ENCODE results near the gene OPRM1.

Gene OPRM1

GRCh38 chr6:154039231-154039842 is at the start of gene OPRM1:
OPRM1 (plus strand) TSS chr6:154039240; CDS start chr6:154039545, 305 bp downstream.
- no peak for TF ChIP-seq ZNF274 (IDR thresholded peaks at IDR 0.05; ENCODE audit: low read depth, low read length)
- no peak within 1 kb of the TSS for H3K4me3 ChIP-seq (ENCODE audit: low read length)

GRCh38 chr6:153989989-153990388 is 49.1 kb upstream of the OPRM1 start:
- TF ChIP-seq ZNF274 (IDR thresholded peaks at IDR 0.05; ENCODE audit: low read depth, low read length): no peak
- no peak overlapping the region for H3K4me3 ChIP-seq (ENCODE audit: low read length)

DNA sequence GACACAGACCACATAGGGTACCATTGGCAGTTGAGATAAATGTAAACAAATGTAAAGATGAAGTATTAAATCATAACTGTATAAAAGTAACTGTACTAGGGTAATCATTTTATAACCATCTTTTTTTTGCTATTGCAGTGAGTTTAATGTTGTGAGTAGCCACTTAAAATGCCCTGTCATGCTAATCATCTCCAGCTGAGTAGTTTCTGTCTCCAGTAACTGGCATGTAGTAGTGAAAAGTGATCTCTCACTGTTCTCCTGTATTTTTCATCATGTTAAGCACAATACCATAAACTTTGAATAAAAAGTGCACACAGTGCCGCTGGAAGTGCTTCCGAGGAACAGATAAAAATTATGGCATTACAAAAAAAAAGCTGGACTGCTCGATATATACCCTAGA is 45.0 kb upstream of the OPRM1 start:
- TF ChIP-seq ZNF274 (IDR thresholded peaks at IDR 0.05; ENCODE audit: low read depth, low read length): no peak
- no peak overlapping the region for H3K4me3 ChIP-seq (ENCODE audit: low read length)

- no peak overlapping the region for H3K4me3 ChIP-seq (ENCODE audit: low read length)
- TF ChIP-seq ZNF274 (IDR thresholded peaks at IDR 0.05; ENCODE audit: low read depth, low read length): no peak
Observed at GRCh38 chr6:153994811-153995210, 44.2 kb upstream of the OPRM1 start.

- H3K4me3 ChIP-seq (ENCODE audit: low read length): no peak overlapping the region
Observed at GRCh38 chr6:153997221-153997620, 41.8 kb upstream of the OPRM1 start.

GRCh38 chr6:154001494-154002285 is 37.4 kb upstream of the OPRM1 start:
- TF ChIP-seq ZNF274 (IDR thresholded peaks at IDR 0.05; ENCODE audit: low read depth, low read length): no peak
- no peak overlapping the region for H3K4me3 ChIP-seq (ENCODE audit: low read length)

More at GRCh38 chr6:153997221-153997620, 41.8 kb upstream of the OPRM1 start:
- TF ChIP-seq ZNF274 (IDR thresholded peaks at IDR 0.05; ENCODE audit: low read depth, low read length): no peak

GRCh38 chr6:154002894-154003293 is 36.1 kb upstream of the OPRM1 start:
- no peak overlapping the region for H3K4me3 ChIP-seq (ENCODE audit: low read length)
- no peak for TF ChIP-seq ZNF274 (IDR thresholded peaks at IDR 0.05; ENCODE audit: low read depth, low read length)

- no peak for TF ChIP-seq ZNF274 (IDR thresholded peaks at IDR 0.05; ENCODE audit: low read depth, low read length)
- no peak overlapping the region for H3K4me3 ChIP-seq (ENCODE audit: low read length)
Observed at GRCh38 chr6:154010371-154010770, 28.7 kb upstream of the OPRM1 start.

DNA sequence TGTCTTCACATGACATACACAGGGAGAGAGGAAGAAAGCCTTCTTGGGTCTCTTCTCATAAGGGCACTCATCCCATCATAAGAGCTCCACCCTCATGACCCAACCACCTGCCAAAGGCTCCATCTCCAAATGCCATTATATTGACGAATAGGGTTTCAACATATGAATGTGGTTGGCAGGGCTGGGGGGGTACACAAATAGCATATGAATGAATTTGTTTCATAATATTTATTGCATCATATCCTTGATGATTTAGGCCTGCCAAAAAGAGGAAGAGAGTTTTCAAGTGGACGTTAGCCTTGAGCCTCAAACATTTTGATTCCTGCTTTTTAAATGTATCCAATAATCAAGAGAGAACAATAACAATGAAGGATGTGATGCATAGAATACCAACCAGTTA is 26.2 kb upstream of the OPRM1 start:
- no peak for TF ChIP-seq ZNF274 (IDR thresholded peaks at IDR 0.05; ENCODE audit: low read depth, low read length)
- H3K4me3 ChIP-seq (ENCODE audit: low read length): no peak overlapping the region

DNA sequence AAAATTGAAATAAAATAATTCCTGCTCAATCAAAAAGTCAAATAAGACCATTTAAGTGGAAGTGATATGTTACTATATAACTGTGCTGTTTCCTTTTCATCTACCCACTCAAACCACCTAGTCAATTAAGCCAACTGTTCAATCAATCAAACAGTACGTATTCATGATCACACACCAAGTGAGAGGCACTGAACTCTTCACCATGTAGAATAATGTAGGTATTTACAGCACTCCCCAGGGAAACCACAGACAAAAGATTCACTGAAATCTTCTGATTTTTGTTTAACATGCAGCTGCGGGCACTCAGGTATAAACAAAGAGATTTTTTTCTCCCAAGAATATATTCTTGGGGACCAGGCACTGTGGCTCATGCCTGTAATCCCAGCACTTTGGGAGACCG is 21.3 kb upstream of the OPRM1 start:
- no peak for TF ChIP-seq ZNF274 (IDR thresholded peaks at IDR 0.05; ENCODE audit: low read depth, low read length)

GRCh38 chr6:154030646-154031045 is 8.4 kb upstream of the OPRM1 start:
- no peak for TF ChIP-seq ZNF274 (IDR thresholded peaks at IDR 0.05; ENCODE audit: low read depth, low read length)

More for the DNA sequence above, 21.3 kb upstream of the OPRM1 start:
- H3K4me3 ChIP-seq (ENCODE audit: low read length): no peak overlapping the region

GRCh38 chr6:154041001-154041400 is 2.0 kb downstream of the OPRM1 start:
- no peak for TF ChIP-seq ZNF274 (IDR thresholded peaks at IDR 0.05; ENCODE audit: low read depth, low read length)
- no peak overlapping the region for H3K4me3 ChIP-seq (ENCODE audit: low read length)

More at GRCh38 chr6:154030646-154031045, 8.4 kb upstream of the OPRM1 start:
- no peak overlapping the region for H3K4me3 ChIP-seq (ENCODE audit: low read length)

GRCh38 chr6:154053141-154053540 is 14.1 kb downstream of the OPRM1 start:
- no peak for TF ChIP-seq ZNF274 (IDR thresholded peaks at IDR 0.05; ENCODE audit: low read depth, low read length)

DNA sequence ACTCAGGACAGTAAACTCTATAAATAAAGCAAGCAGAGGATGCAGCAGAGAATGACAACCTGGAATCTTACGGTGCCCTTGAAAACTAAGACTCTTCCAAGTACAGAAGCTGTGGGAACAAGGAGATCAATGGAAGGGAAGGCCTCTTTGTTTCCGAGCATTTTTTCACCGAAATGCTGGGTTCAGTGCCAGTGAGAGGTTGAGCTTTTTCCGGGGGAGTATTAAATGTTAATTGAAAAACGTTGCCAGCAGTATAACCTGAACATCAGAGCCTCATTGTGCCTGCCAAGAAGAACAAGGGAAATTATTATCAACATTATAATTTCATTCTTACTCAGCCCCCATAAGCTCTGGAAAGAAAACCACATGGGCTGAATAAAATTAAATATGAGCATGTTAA is 17.5 kb downstream of the OPRM1 start:
- no peak for TF ChIP-seq ZNF274 (IDR thresholded peaks at IDR 0.05; ENCODE audit: low read depth, low read length)
- no peak overlapping the region for H3K4me3 ChIP-seq (ENCODE audit: low read length)

More at GRCh38 chr6:154053141-154053540, 14.1 kb downstream of the OPRM1 start:
- H3K4me3 ChIP-seq (ENCODE audit: low read length): no peak overlapping the region

GRCh38 chr6:154057098-154057497 is 18.1 kb downstream of the OPRM1 start:
- no peak overlapping the region for H3K4me3 ChIP-seq (ENCODE audit: low read length)
- TF ChIP-seq ZNF274 (IDR thresholded peaks at IDR 0.05; ENCODE audit: low read depth, low read length): no peak

Measured in GM08714 (cell line).